Measurements from ENCODE around the gene MTSS2. TPM values are rescaled to one million over a fixed set of nuclear protein-coding genes. Genes with fewer than 3 reads are reported as not detected.

MTSS2 gene
- total RNA-seq, 1 donor from 2014 or later, result 38.3 TPM

- H3K4me1 Mint-ChIP-seq (ENCODE audit: low read depth, unreplicated experiment), result peaks cover 8% of the 10 kb centered on the region
- H3K27ac ChIP-seq (ENCODE audit: low read depth, low read length), result no peak overlapping the region
- no peaks in the 10 kb centered on the region for H3K9me3 Mint-ChIP-seq (ENCODE audit: unreplicated experiment)
- TF ChIP-seq CTCF (IDR thresholded peaks at IDR 0.05; ENCODE audit: insufficient read depth, low read depth, low read length) (peak; percentile 96), EZH2 (IDR thresholded peaks at IDR 0.05; ENCODE audit: insufficient read depth, low read length) (no peak)
- H4K20me1 ChIP-seq (ENCODE audit: insufficient read depth, low read length), result no peaks in the 10 kb centered on the region
- H3K27ac Mint-ChIP-seq (ENCODE audit: unreplicated experiment), result peak overlapping the region; percentile 64
- peaks cover 7% of the 10 kb centered on the region for H3K27me3 Mint-ChIP-seq (ENCODE audit: low read depth, unreplicated experiment)
- H3K4me3 Mint-ChIP-seq (ENCODE audit: unreplicated experiment), result no peak overlapping the region
- DNase-seq (ENCODE audit: low read depth) (peak; percentile 52), FAIRE-seq (peak; percentile 87)
- no peaks in the 10 kb centered on the region for H3K36me3 Mint-ChIP-seq (ENCODE audit: low read depth, unreplicated experiment)
- no peaks in the 10 kb centered on the region for H3K27me3 ChIP-seq (ENCODE audit: insufficient read depth, low read length)
- peak overlapping the region; percentile 93 for H2AFZ ChIP-seq (ENCODE audit: low read depth, low read length)
- H3K4me3 ChIP-seq (ENCODE audit: insufficient read depth, low read depth, low read length), result peak overlapping the region; percentile 43
- H3K36me3 ChIP-seq (ENCODE audit: insufficient read depth, low read length), result no peaks in the 10 kb centered on the region
- peaks cover 12% of the 10 kb centered on the region for H3K4me1 ChIP-seq (ENCODE audit: insufficient read depth, low read length)
- H3K79me2 ChIP-seq (ENCODE audit: insufficient read depth, low read length), result no peaks in the 10 kb centered on the region
- H3K9ac ChIP-seq (ENCODE audit: low read length), result peak overlapping the region; percentile 52
- peak overlapping the region; percentile 84 for H3K4me2 ChIP-seq (ENCODE audit: low read length)
- no peaks in the 10 kb centered on the region for H3K9me3 ChIP-seq (ENCODE audit: insufficient read depth, low read depth, low read length)
Measured at GRCh38 chr16:70653809-70654771, 31.8 kb downstream of the MTSS2 start.

- Histone ChIP-seq H3K9me3 (ENCODE audit: insufficient read depth, low read depth, low read length) (no peaks in the 10 kb centered on the region), H3K4me3 (ENCODE audit: insufficient read depth, low read depth, low read length) (no peak overlapping the region), H4K20me1 (ENCODE audit: insufficient read depth, low read length) (no peaks in the 10 kb centered on the region), H3K9ac (ENCODE audit: low read length) (no peak overlapping the region), H3K4me1 (ENCODE audit: insufficient read depth, low read length) (peaks cover 12% of the 10 kb centered on the region), H3K79me2 (ENCODE audit: insufficient read depth, low read length) (no peaks in the 10 kb centered on the region), H2AFZ (ENCODE audit: low read depth, low read length) (no peak overlapping the region), H3K4me2 (ENCODE audit: low read length) (no peak overlapping the region), H3K27me3 (ENCODE audit: insufficient read depth, low read length) (no peaks in the 10 kb centered on the region), H3K27ac (ENCODE audit: low read depth, low read length) (no peak overlapping the region), H3K36me3 (ENCODE audit: insufficient read depth, low read length) (no peaks in the 10 kb centered on the region)
- no peak for FAIRE-seq
- Mint-ChIP-seq H3K4me1 (ENCODE audit: low read depth, unreplicated experiment) (peaks cover 8% of the 10 kb centered on the region), H3K9me3 (ENCODE audit: unreplicated experiment) (peaks cover 2% of the 10 kb centered on the region), H3K36me3 (ENCODE audit: low read depth, unreplicated experiment) (no peaks in the 10 kb centered on the region), H3K27ac (ENCODE audit: unreplicated experiment) (peak overlapping the region; percentile 64), H3K4me3 (ENCODE audit: unreplicated experiment) (no peak overlapping the region), H3K27me3 (ENCODE audit: low read depth, unreplicated experiment) (peaks cover 5% of the 10 kb centered on the region)
- no peak for TF ChIP-seq EZH2 (IDR thresholded peaks at IDR 0.05; ENCODE audit: insufficient read depth, low read length)
- DNase-seq (ENCODE audit: low read depth), result no peak
Measured at GRCh38 chr16:70653406-70653805, 32.4 kb downstream of the MTSS2 start.

- Histone ChIP-seq H3K4me3 (ENCODE audit: insufficient read depth, low read depth, low read length) (no peak overlapping the region), H3K9me3 (ENCODE audit: insufficient read depth, low read depth, low read length) (no peaks in the 10 kb centered on the region), H3K27ac (ENCODE audit: low read depth, low read length) (no peak overlapping the region), H2AFZ (ENCODE audit: low read depth, low read length) (no peak overlapping the region), H3K4me1 (ENCODE audit: insufficient read depth, low read length) (peaks cover 15% of the 10 kb centered on the region), H3K4me2 (ENCODE audit: low read length) (no peak overlapping the region), H3K79me2 (ENCODE audit: insufficient read depth, low read length) (no peaks in the 10 kb centered on the region), H4K20me1 (ENCODE audit: insufficient read depth, low read length) (no peaks in the 10 kb centered on the region), H3K27me3 (ENCODE audit: insufficient read depth, low read length) (no peaks in the 10 kb centered on the region), H3K36me3 (ENCODE audit: insufficient read depth, low read length) (no peaks in the 10 kb centered on the region), H3K9ac (ENCODE audit: low read length) (no peak overlapping the region)
- DNase-seq (ENCODE audit: low read depth), result peak; percentile 9
- no peak for FAIRE-seq
- peaks cover 11% of the 10 kb centered on the region for H3K27me3 Mint-ChIP-seq (ENCODE audit: low read depth, unreplicated experiment)
- no peak overlapping the region for H3K27ac Mint-ChIP-seq (ENCODE audit: unreplicated experiment)
- H3K4me1 Mint-ChIP-seq (ENCODE audit: low read depth, unreplicated experiment), result peaks cover 11% of the 10 kb centered on the region
- H3K9me3 Mint-ChIP-seq (ENCODE audit: unreplicated experiment), result peaks cover 2% of the 10 kb centered on the region
- H3K4me3 Mint-ChIP-seq (ENCODE audit: unreplicated experiment), result no peak overlapping the region
- no peak for TF ChIP-seq CTCF (IDR thresholded peaks at IDR 0.05; ENCODE audit: insufficient read depth, low read depth, low read length)
- no peak for TF ChIP-seq EZH2 (IDR thresholded peaks at IDR 0.05; ENCODE audit: insufficient read depth, low read length)
- H3K36me3 Mint-ChIP-seq (ENCODE audit: low read depth, unreplicated experiment), result no peaks in the 10 kb centered on the region
Measured at GRCh38 chr16:70652322-70652721, 33.5 kb downstream of the MTSS2 start.
